ENCODE results near the gene SLC44A3.

The SLC44A3 gene

GRCh38 chr1:94854458-94855306, 34.5 kb downstream of the SLC44A3 start (continued):
- no peak for TF ChIP-seq PRDM4 (tag by site-specific recombination; IDR thresholded peaks at IDR 0.05)
- 0 out of 2 replicates have a peak, but pooled peaks have one; percentile 38 for TF ChIP-seq PBX3 (CRISPR knock-in tag; IDR thresholded peaks at IDR 0.05)
- peak; percentile 15; the same call in 1 of the 2 replicates for TF ChIP-seq ZSCAN4 (tag by site-specific recombination; IDR thresholded peaks at IDR 0.05)
- TF ChIP-seq ZNF561 (tag by site-specific recombination; IDR thresholded peaks at IDR 0.05; ENCODE audit: borderline replicate concordance): 0 out of 2 replicates have a peak, but pooled peaks have one; percentile 21
- peak; percentile 90 for TF ChIP-seq CTCF (tag by site-specific recombination; IDR thresholded peaks at IDR 0.05)
- 0 out of 2 replicates have a peak, but pooled peaks have one; percentile 55 for TF ChIP-seq ZSCAN30 (tag by site-specific recombination; IDR thresholded peaks at IDR 0.05)
- peak; percentile 96 for TF ChIP-seq SCRT2 (tag by site-specific recombination; IDR thresholded peaks at IDR 0.05)
- TF ChIP-seq MYNN (tag by site-specific recombination; IDR thresholded peaks at IDR 0.05; ENCODE audit: borderline replicate concordance): no peak
- TF ChIP-seq ZNF600 (tag by site-specific recombination; IDR thresholded peaks at IDR 0.05): peak; percentile 89
- TF ChIP-seq ZNF394 (tag by site-specific recombination; IDR thresholded peaks at IDR 0.05; ENCODE audit: borderline replicate concordance): peak; percentile 49; the same call in 1 of the 2 replicates
- TF ChIP-seq ZXDB (tag by site-specific recombination; IDR thresholded peaks at IDR 0.05): peak; percentile 30; the same call in 1 of the 2 replicates
- no peak for TF ChIP-seq ZNF521 (tag by site-specific recombination; IDR thresholded peaks at IDR 0.05)
- TF ChIP-seq ZNF692 (tag by site-specific recombination; IDR thresholded peaks at IDR 0.05): peak; percentile 15; the same call in 1 of the 2 replicates
- no peak for TF ChIP-seq ZNF621 (tag by site-specific recombination; IDR thresholded peaks at IDR 0.05)
- peak; percentile 42; the same call in 1 of the 2 replicates for TF ChIP-seq ZBTB17 (tag by site-specific recombination; IDR thresholded peaks at IDR 0.05)
- no peak for TF ChIP-seq ZNF76 (tag by site-specific recombination; IDR thresholded peaks at IDR 0.05; ENCODE audit: borderline replicate concordance, low read depth)

- H3K36me3 ChIP-seq (ENCODE audit: control insufficient read depth in 2 of 2, insufficient read depth in 1 of 2, low read length in 2 of 2): no peaks in the 10 kb centered on the region
- no peaks in the 10 kb centered on the region for H3K9me3 ChIP-seq (ENCODE audit: control insufficient read depth, insufficient read depth, low read depth, low read length)
- no peak overlapping the region for H3K27ac ChIP-seq (ENCODE audit: extremely low read depth, low read depth, low read length)
- H3K4me3 ChIP-seq (ENCODE audit: low read depth, low read length): no peak overlapping the region
- ChIA-PET CTCF (interaction anchor here (0.6 to 5.8 kb wide), 24 partner anchors 9 to 379 kb away, joined by 3 to 142 read pairs (median 8); partner anchors contain the start of genes CNN3 and RWDD3), POLR2A (interaction anchor here (0.6 to 1.8 kb wide), 5 partner anchors 30 to 205 kb away, joined by 3 to 15 read pairs (median 4); partner anchors contain the start of gene CNN3)
- H3K4me1 ChIP-seq (ENCODE audit: control insufficient read depth, insufficient read depth, low read length): peaks cover 5% of the 10 kb centered on the region; the same call in 1 of the 2 replicates
- TF ChIP-seq ZNF404 (tag by site-specific recombination; IDR thresholded peaks at IDR 0.05): no peak
- no peak for TF ChIP-seq ZNF529 (tag by site-specific recombination; IDR thresholded peaks at IDR 0.05; ENCODE audit: insufficient replicate concordance)
- no peak for TF ChIP-seq ZNF830 (tag by site-specific recombination; IDR thresholded peaks at IDR 0.05; ENCODE audit: low read depth)
- no peak for TF ChIP-seq ZBTB44 (tag by site-specific recombination; IDR thresholded peaks at IDR 0.05)
- TF ChIP-seq BCL6B (tag by site-specific recombination; IDR thresholded peaks at IDR 0.05): no peak
Observed at GRCh38 chr1:94855307-94855700, 35.1 kb downstream of the SLC44A3 start.
